ENCODE data around the gene EIF4G1.

- TF ChIP-seq CTCF (conservative IDR thresholded peaks at IDR 0.05; ENCODE audit: low read length) (no peak), EZH2phosphoT487 (IDR thresholded peaks at IDR 0.05; ENCODE audit: borderline replicate concordance) (no peak)
Observed at GRCh38 chr3:184378651-184379357, 64.4 kb downstream of the EIF4G1 start.
